ENCODE data around the gene SRGAP2B.
"Not testable (repeated sequence)": the region's sequence is repeated elsewhere in the genome, so short reads cannot be mapped to it uniquely, and the experiment has no call there.

SRGAP2B gene

GRCh38 chr1:145041519-145041918, 53.6 kb downstream of the SRGAP2B start:
- not testable (repeated sequence) for DNase-seq

GRCh38 chr1:145036019-145036418, 59.1 kb downstream of the SRGAP2B start:
- not testable (repeated sequence) for DNase-seq

- not testable (repeated sequence) for DNase-seq
Observed at GRCh38 chr1:145033523-145033922, 61.6 kb downstream of the SRGAP2B start.

GRCh38 chr1:145027251-145027650, 67.9 kb downstream of the SRGAP2B start:
- not testable (repeated sequence) for DNase-seq

- not testable (repeated sequence) for DNase-seq
Observed at GRCh38 chr1:145025286-145025685, 69.8 kb downstream of the SRGAP2B start.

GRCh38 chr1:145022259-145022658, 72.9 kb downstream of the SRGAP2B start:
- not testable (repeated sequence) for DNase-seq

GRCh38 chr1:145021749-145022148, 73.4 kb downstream of the SRGAP2B start:
- DNase-seq: not testable (repeated sequence)

- not testable (repeated sequence) for DNase-seq
Observed at GRCh38 chr1:145019709-145020108, 75.4 kb downstream of the SRGAP2B start.

- not testable (repeated sequence) for DNase-seq
Observed at GRCh38 chr1:145017725-145018124, 77.4 kb downstream of the SRGAP2B start.

GRCh38 chr1:145016492-145016862, 78.7 kb downstream of the SRGAP2B start:
- DNase-seq: not testable (repeated sequence)

- not testable (repeated sequence) for DNase-seq
Observed at GRCh38 chr1:145015744-145016491, 79.2 kb downstream of the SRGAP2B start.

GRCh38 chr1:145013353-145013752, 81.8 kb downstream of the SRGAP2B start:
- DNase-seq: not testable (repeated sequence)

- not testable (repeated sequence) for DNase-seq
Observed at GRCh38 chr1:145011811-145012210, 83.3 kb downstream of the SRGAP2B start.

GRCh38 chr1:145010580-145010979, 84.5 kb downstream of the SRGAP2B start:
- DNase-seq: not testable (repeated sequence)

GRCh38 chr1:145009928-145010327, 85.2 kb downstream of the SRGAP2B start:
- DNase-seq: not testable (repeated sequence)

- DNase-seq: not testable (repeated sequence)
Observed at GRCh38 chr1:145008388-145008787, 86.7 kb downstream of the SRGAP2B start.

GRCh38 chr1:145005142-145005541, 90.0 kb downstream of the SRGAP2B start:
- not testable (repeated sequence) for DNase-seq

- not testable (repeated sequence) for DNase-seq
Observed at GRCh38 chr1:145001381-145001780, 93.7 kb downstream of the SRGAP2B start.

- DNase-seq: not testable (repeated sequence)
Observed at GRCh38 chr1:145000743-145001326, 94.3 kb downstream of the SRGAP2B start.

- not testable (repeated sequence) for DNase-seq
Observed at GRCh38 chr1:145000074-145000742, 94.9 kb downstream of the SRGAP2B start.

- not testable (repeated sequence) for DNase-seq
Observed at GRCh38 chr1:144998981-144999273, 96.2 kb downstream of the SRGAP2B start.

- DNase-seq: not testable (repeated sequence)
Observed at GRCh38 chr1:144998134-144998980, 96.8 kb downstream of the SRGAP2B start.
